Smooth muscle cell (in vitro differentiated cells): ENCODE measurements around the gene KCNMA1. TPM values are rescaled to one million over a fixed set of nuclear protein-coding genes. Genes with fewer than 3 reads are reported as not detected.

ENCODE experiments used
- DNase-seq: peaks from one replicate; lab custom pipeline; 2025; ENCODE audit not compliant: unreplicated experiment; lab: John Stamatoyannopoulos, UW
- H2AFZ ChIP-seq: fragments of 200-600 bp; sonication (generic); 2 replicates; pipeline ENCODE4 v1.6.0; 2016; ENCODE audit warnings: antibody characterized with exemption, low read depth, mild to moderate bottlenecking
- H3F3A ChIP-seq: fragments of 200-600 bp; sonication (generic); 2 replicates; pipeline ENCODE4 v1.6.0; 2017; ENCODE audit warnings: antibody characterized with exemption, low read depth
- H3K27ac ChIP-seq: fragments of 200-600 bp; sonication (generic); 2 replicates; pipeline ENCODE4 v1.5.1; 2016; ENCODE audit warnings: low read depth, mild to moderate bottlenecking
- H3K27me3 ChIP-seq: fragments of 200-600 bp; sonication (generic); 2 replicates; pipeline ENCODE4 v1.6.1; 2016; ENCODE audit warnings: low read depth, mild to moderate bottlenecking
- H3K36me3 ChIP-seq: fragments of 200-600 bp; sonication (generic); 2 replicates; pipeline ENCODE4 v1.5.1; 2016; ENCODE audit warnings: low read depth
- H3K4me1 ChIP-seq: fragments of 200-600 bp; sonication (generic); 2 replicates; pipeline ENCODE4 v1.5.1; 2016; ENCODE audit warnings: low read depth
- H3K4me2 ChIP-seq: fragments of 200-600 bp; sonication (generic); 2 replicates; pipeline ENCODE4 v1.6.0; 2016; ENCODE audit warnings: mild to moderate bottlenecking
- H3K4me3 ChIP-seq: fragments of 200-600 bp; sonication (generic); 2 replicates; pipeline ENCODE4 v1.5.1; 2016; ENCODE audit warnings: mild to moderate bottlenecking
- H3K79me2 ChIP-seq: fragments of 200-600 bp; sonication (generic); 2 replicates; pipeline ENCODE4 v1.6.0; 2016; ENCODE audit warnings: low read depth, mild to moderate bottlenecking
- H3K9ac ChIP-seq: fragments of 200-600 bp; sonication (generic); 2 replicates; pipeline ENCODE4 v1.6.0; 2016; ENCODE audit warnings: low read depth
- H3K9me3 ChIP-seq: fragments of 200-600 bp; sonication (generic); replicated peaks from 2 replicates; pipeline ENCODE4 v1.5.1; 2016; ENCODE audit warnings: low read depth
- H4K20me1 ChIP-seq: fragments of 200-600 bp; sonication (generic); 2 replicates; pipeline ENCODE4 v1.6.0; 2016; ENCODE audit warnings: low read depth
- CTCF ChIP-seq: fragments of 200-600 bp; sonication (generic); IDR thresholded peaks from 2 replicates; pipeline ENCODE4 v1.5.1; 2017; ENCODE audit warnings: borderline replicate concordance, mild to moderate bottlenecking, antibody characterized with exemption; ENCODE audit not compliant: insufficient read depth, poor library complexity, severe bottlenecking
- WGBS: methylation state at CpG from one replicate; pipeline ENCODE4 v1.1.7; 2016; ENCODE audit warnings: low lambda C conversion rate; 5-methylcytosine and 5-hydroxymethylcytosine counted together
- polyA plus RNA-seq: library from polyadenylated mRNA; unstranded; fragments of >200 nt; fragmentation: Nextera tagmentation; extraction: Ambion mirVana; gene quantifications from 2 replicates; pipeline ENCODE4 v1.2.1, GENCODE V29; 2016
- total RNA-seq: library from RNA; depleted of rRNA; stranded (reverse); fragments of >200 nt; gene quantifications from 2 replicates; pipeline ENCODE4 v1.2.3, GENCODE V29; 2014

The KCNMA1 gene
- total and polyA plus RNA-seq, 2 experiments from 2014 or later: 9.1 to 23.4 TPM

DNA sequence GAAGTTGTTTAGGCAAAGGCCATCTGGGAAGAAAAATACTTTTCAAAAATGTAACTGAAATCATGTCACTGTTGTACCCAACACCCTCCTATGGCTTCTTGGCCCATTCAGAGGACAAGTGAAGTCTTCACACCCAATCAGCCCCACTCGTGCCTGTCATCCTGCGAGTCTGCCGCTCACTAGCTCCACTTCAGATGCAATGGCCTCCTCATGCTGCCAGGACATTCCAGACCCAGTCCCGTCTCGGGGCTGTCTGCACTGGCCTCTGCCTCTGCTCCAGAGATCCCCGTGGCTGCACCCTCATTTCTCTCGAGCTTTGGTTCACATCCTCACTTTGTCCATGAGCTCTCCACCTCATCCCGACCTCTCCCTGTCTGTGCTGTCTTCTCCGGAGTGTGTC, 227.1 kb downstream of the KCNMA1 start:
- H3K4me3 ChIP-seq: no peak overlapping the region
- H2AFZ ChIP-seq: no peak overlapping the region
- H3K27ac ChIP-seq: no peak overlapping the region
- H3K9ac ChIP-seq: no peak overlapping the region
- no peaks in the 10 kb centered on the region for H4K20me1 ChIP-seq
- H3F3A ChIP-seq: no peaks in the 10 kb centered on the region
- no peak for DNase-seq
- H3K27me3 ChIP-seq: no peaks in the 10 kb centered on the region
- no peak for TF ChIP-seq CTCF
- no peaks in the 10 kb centered on the region for H3K9me3 ChIP-seq
- no peaks in the 10 kb centered on the region for H3K79me2 ChIP-seq
- H3K4me2 ChIP-seq: no peak overlapping the region
- peaks cover 6% of the 10 kb centered on the region for H3K4me1 ChIP-seq
- H3K36me3 ChIP-seq: no peaks in the 10 kb centered on the region
- WGBS: 84% methylated on average over 9 of the region's 9 CpGs

DNA sequence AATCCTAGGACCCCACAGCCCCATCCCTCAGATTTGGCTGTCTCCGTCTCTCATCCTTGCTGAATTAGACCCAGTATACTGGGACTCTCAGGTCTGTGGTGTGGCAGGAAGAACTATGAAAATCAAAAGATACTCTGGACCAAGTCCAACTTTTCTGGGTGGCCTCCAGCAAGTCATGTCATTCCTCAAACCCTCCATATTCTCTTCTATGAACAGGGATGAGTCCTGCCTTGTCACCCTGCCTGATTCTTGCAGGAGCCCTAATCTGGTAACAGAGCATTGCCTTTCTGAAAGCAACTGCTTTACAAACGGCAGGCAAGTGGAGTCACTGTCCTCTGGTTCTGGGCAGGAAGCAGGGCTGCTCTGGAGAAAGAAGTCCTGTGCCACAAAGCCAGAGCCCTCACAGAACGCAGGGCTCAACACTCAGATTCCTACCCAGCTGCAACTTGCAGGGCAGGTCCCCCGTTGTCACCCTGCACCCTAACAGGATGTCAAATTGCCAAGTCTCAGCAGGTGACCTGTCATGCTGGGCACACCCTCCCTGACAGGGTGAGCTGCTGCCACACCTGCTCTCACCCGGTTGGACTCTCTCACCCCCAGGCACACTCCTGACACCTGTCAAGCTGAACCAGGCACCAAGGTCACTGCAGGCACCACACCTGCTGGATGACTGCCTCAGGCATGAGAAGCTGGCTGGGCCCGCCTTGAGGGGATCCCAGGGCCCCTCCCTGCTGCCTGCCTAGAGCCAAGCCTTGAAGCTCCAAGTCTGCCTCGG, 227.7 kb downstream of the KCNMA1 start:
- Histone ChIP-seq H3K4me3 (no peak overlapping the region), H2AFZ (no peak overlapping the region), H3F3A (no peaks in the 10 kb centered on the region), H3K27me3 (no peaks in the 10 kb centered on the region), H3K4me2 (no peak overlapping the region), H3K9ac (no peak overlapping the region), H3K9me3 (no peaks in the 10 kb centered on the region), H3K4me1 (peaks cover 12% of the 10 kb centered on the region), H3K27ac (no peak overlapping the region), H3K36me3 (no peaks in the 10 kb centered on the region), H3K79me2 (no peaks in the 10 kb centered on the region), H4K20me1 (no peaks in the 10 kb centered on the region)
- 78% methylated on average over 7 of the region's 7 CpGs for WGBS
- no peak for DNase-seq
- TF ChIP-seq CTCF: no peak

DNA sequence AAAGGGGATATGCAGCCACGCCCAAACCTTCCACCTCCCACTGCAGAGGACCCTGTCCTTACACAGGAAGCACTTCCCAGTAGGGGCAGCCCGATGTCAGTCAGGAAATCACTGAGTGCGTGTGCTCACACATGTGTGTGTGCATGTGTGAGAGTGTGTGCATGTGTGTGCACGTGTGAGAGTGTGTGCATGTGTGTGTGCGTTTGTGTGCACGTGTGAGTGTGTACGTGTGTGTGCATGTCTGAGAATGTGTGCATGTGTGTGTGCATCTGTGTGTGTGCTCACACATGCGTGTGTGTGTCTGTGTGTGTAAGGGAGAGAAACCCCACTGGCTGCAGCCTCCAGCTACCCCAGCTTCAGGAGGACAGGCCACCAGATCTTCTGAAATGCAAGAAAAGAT, 229.3 kb downstream of the KCNMA1 start:
- Histone ChIP-seq H3K36me3 (no peaks in the 10 kb centered on the region), H3F3A (no peaks in the 10 kb centered on the region), H2AFZ (no peak overlapping the region), H3K4me1 (peaks cover 12% of the 10 kb centered on the region), H3K79me2 (no peaks in the 10 kb centered on the region), H3K27ac (no peak overlapping the region), H4K20me1 (no peaks in the 10 kb centered on the region), H3K4me2 (no peak overlapping the region), H3K9ac (no peak overlapping the region), H3K27me3 (no peaks in the 10 kb centered on the region), H3K4me3 (no peak overlapping the region), H3K9me3 (no peaks in the 10 kb centered on the region)
- 93% methylated on average over 8 of the region's 8 CpGs for WGBS
- no peak for DNase-seq
- TF ChIP-seq CTCF: no peak
